Caco-2 (cell line): Measurements from ENCODE around the gene SERPINE3. TPM values are rescaled to one million over a fixed set of nuclear protein-coding genes. Genes with fewer than 3 reads are reported as not detected.

Source experiments
- BruUV-seq: library from RNA; stranded (reverse); fragments of 400-500 nt; replicated peaks from 2 replicates; lab custom pipeline; 2021; lab: Mats Ljungman, UMichigan
- CTCF ChIA-PET: fragments of 300-600 bp; sonication (Branson Sonifier 250); formaldehyde crosslinking; loops from one replicate; lab custom pipeline; 2022; ENCODE audit warnings: antibody characterized with exemption; lab: Charles Lee
- POLR2A ChIA-PET: fragments of 300-600 bp; sonication (Branson Sonifier 250); formaldehyde crosslinking; loops from one replicate; lab custom pipeline; 2022; ENCODE audit warnings: antibody characterized with exemption; lab: Charles Lee
- DNase-seq, 2 experiments: peaks; one replicate each; pipeline versions ENCODE4 v3.0.0 to v3.0.0-alpha.2; 2020 to 2022
- H3K27me3 ChIP-seq: replicated peaks from 2 replicates; pipeline ENCODE4 v1.6.0; 2011; ENCODE audit warnings: low read length; ENCODE audit not compliant: control insufficient read depth, insufficient read depth
- H3K36me3 ChIP-seq: 2 replicates; pipeline ENCODE4 v1.5.1; 2011; ENCODE audit warnings: low read length; ENCODE audit not compliant: control insufficient read depth, insufficient read depth
- H3K4me1 ChIP-seq: fragments of 250-450 bp; sonication (Bioruptor Pico); 2 replicates; pipeline ENCODE4 v1.5.1; 2020; ENCODE audit warnings: mild to moderate bottlenecking
- H3K4me3 ChIP-seq: 2 replicates; pipeline ENCODE4 v1.5.1; 2011; ENCODE audit warnings: low read depth, mild to moderate bottlenecking, control low read depth, low read length
- H3K9me3 ChIP-seq: fragments of 250-450 bp; sonication (Bioruptor Pico); 2 replicates; pipeline ENCODE4 v1.5.1; 2020; ENCODE audit warnings: mild to moderate bottlenecking, moderate library complexity
- H3K27ac Mint-ChIP-seq: one replicate; pipeline ENCODE4 v1.8.0; 2022; ENCODE audit warnings: mixed read lengths; ENCODE audit not compliant: unreplicated experiment
- H3K27me3 Mint-ChIP-seq: one replicate; pipeline ENCODE4 v1.8.0; 2022; ENCODE audit warnings: mixed read lengths; ENCODE audit not compliant: insufficient read depth, unreplicated experiment
- H3K36me3 Mint-ChIP-seq: one replicate; pipeline ENCODE4 v1.8.0; 2022; ENCODE audit warnings: mild to moderate bottlenecking, mixed read lengths; ENCODE audit not compliant: insufficient read depth, unreplicated experiment
- H3K4me1 Mint-ChIP-seq: one replicate; pipeline ENCODE4 v1.8.0; 2022; ENCODE audit warnings: low read depth, mixed read lengths; ENCODE audit not compliant: unreplicated experiment
- H3K4me3 Mint-ChIP-seq: one replicate; pipeline ENCODE4 v1.8.0; 2022; ENCODE audit warnings: mild to moderate bottlenecking, moderate library complexity, mixed read lengths; ENCODE audit not compliant: unreplicated experiment
- H3K9me3 Mint-ChIP-seq: one replicate; pipeline ENCODE4 v1.8.0; 2022; ENCODE audit warnings: mixed read lengths; ENCODE audit not compliant: unreplicated experiment
- intact Hi-C: fragments of 100-400 bp; cut with micrococcal nuclease; formaldehyde crosslinking; loops from one replicate; pipeline ENCODE4 v1.10.0; 2022; ENCODE audit not compliant: unreplicated experiment
- total RNA-seq: library from RNA; stranded (reverse); gene quantifications from 2 replicates; pipeline ENCODE4 v1.2.3, GENCODE V29; 2022
- TF ChIP-seq, protein P1 (sequence below), 2 experiments: fragments of 200-600 bp in 1 of 2; IDR thresholded peaks; 1 replicate in 1 of 2; 2 replicates in 1 of 2; pipeline versions ENCODE4 v1.5.1 to v1.8.0; 2011 to 2022; ENCODE audit warnings: antibody characterized with exemption in 1 of 2, control low read depth in 1 of 2, inconsistent platforms in 1 of 2, low read depth in 1 of 2, low read length in 1 of 2, mild to moderate bottlenecking in 1 of 2, moderate library complexity in 1 of 2; ENCODE audit not compliant: insufficient read depth in 1 of 2, severe bottlenecking in 1 of 2, unreplicated experiment in 1 of 2

The SERPINE3 gene
- total RNA-seq, 1 experiment from 2014 or later = not detected

- BruUV-seq = no TSS peak
- TF ChIP-seq, protein P1, sequence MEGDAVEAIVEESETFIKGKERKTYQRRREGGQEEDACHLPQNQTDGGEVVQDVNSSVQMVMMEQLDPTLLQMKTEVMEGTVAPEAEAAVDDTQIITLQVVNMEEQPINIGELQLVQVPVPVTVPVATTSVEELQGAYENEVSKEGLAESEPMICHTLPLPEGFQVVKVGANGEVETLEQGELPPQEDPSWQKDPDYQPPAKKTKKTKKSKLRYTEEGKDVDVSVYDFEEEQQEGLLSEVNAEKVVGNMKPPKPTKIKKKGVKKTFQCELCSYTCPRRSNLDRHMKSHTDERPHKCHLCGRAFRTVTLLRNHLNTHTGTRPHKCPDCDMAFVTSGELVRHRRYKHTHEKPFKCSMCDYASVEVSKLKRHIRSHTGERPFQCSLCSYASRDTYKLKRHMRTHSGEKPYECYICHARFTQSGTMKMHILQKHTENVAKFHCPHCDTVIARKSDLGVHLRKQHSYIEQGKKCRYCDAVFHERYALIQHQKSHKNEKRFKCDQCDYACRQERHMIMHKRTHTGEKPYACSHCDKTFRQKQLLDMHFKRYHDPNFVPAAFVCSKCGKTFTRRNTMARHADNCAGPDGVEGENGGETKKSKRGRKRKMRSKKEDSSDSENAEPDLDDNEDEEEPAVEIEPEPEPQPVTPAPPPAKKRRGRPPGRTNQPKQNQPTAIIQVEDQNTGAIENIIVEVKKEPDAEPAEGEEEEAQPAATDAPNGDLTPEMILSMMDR (IDR thresholded peaks at IDR 0.05; ENCODE audit: insufficient read depth in 1 of 2, low read depth in 1 of 2, low read length in 1 of 2, severe bottlenecking in 1 of 2, unreplicated experiment in 1 of 2) = no peak
- H3K27ac Mint-ChIP-seq = no peak overlapping the region
- H3K36me3 ChIP-seq = no peaks in the 10 kb centered on the region
- intact Hi-C loops = no loop called here
- H3K4me1 Mint-ChIP-seq = no peaks in the 10 kb centered on the region
- DNase-seq = no peak
- no peaks in the 10 kb centered on the region for H3K27me3 Mint-ChIP-seq
- no peaks in the 10 kb centered on the region for H3K27me3 ChIP-seq
- POLR2A ChIA-PET = interaction anchor here (0.6 kb wide), 1 partner anchor 8 kb away, joined by 4 read pairs; no protein-coding TSS in a partner anchor
- no peaks in the 10 kb centered on the region for H3K9me3 Mint-ChIP-seq
- H3K4me1 ChIP-seq = no peaks in the 10 kb centered on the region
- H3K4me3 ChIP-seq = no peak overlapping the region
- no peak overlapping the region for H3K4me3 Mint-ChIP-seq
- CTCF ChIA-PET = no interaction called here
- H3K9me3 ChIP-seq = no peaks in the 10 kb centered on the region
- no peaks in the 10 kb centered on the region for H3K36me3 Mint-ChIP-seq
Observed at GRCh38 chr13:51333421-51333820, 6.1 kb upstream of the SERPINE3 start.

DNA sequence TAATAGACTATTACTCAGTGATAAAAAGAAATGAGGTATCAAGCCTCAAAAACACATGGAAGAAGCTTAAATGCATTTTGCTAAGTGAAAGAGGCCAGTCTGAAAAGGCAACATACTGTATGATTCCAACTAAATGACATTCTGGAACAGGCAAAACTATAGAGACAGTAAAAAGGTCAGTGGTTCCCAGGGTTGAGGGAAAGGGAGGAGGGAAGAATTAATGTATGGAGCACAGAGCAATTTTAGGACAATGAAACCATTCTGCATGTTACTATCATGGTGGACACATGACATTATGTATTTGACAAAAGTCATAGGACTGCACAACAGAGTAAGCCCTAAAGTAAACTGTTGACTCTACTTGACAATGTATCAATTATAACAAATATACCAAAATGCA, 5.7 kb upstream of the SERPINE3 start:
- POLR2A ChIA-PET = interaction anchor here (0.6 kb wide), 1 partner anchor 8 kb away, joined by 4 read pairs; no protein-coding TSS in a partner anchor
- TF ChIP-seq, protein P1 (IDR thresholded peaks at IDR 0.05; ENCODE audit: insufficient read depth in 1 of 2, low read depth in 1 of 2, low read length in 1 of 2, severe bottlenecking in 1 of 2, unreplicated experiment in 1 of 2) = no peak
- no peaks in the 10 kb centered on the region for H3K36me3 Mint-ChIP-seq

GRCh38 chr13:51336746-51337145, 2.7 kb upstream of the SERPINE3 start:
- BruUV-seq = no TSS peak
- intact Hi-C loops = no loop called here
- TF ChIP-seq, protein P1 (IDR thresholded peaks at IDR 0.05; ENCODE audit: insufficient read depth in 1 of 2, low read depth in 1 of 2, low read length in 1 of 2, severe bottlenecking in 1 of 2, unreplicated experiment in 1 of 2) = no peak
- Mint-ChIP-seq H3K4me1 (no peaks in the 10 kb centered on the region), H3K36me3 (peaks cover 8% of the 10 kb centered on the region), H3K4me3 (no peak overlapping the region), H3K27ac (no peak overlapping the region), H3K9me3 (no peaks in the 10 kb centered on the region), H3K27me3 (no peaks in the 10 kb centered on the region)
- H3K4me1 ChIP-seq = no peaks in the 10 kb centered on the region
- DNase-seq = no peak
- H3K4me3 ChIP-seq = no peak overlapping the region
- no peaks in the 10 kb centered on the region for H3K9me3 ChIP-seq
- no peaks in the 10 kb centered on the region for H3K36me3 ChIP-seq
- POLR2A ChIA-PET = no interaction called here
- no peaks in the 10 kb centered on the region for H3K27me3 ChIP-seq
- CTCF ChIA-PET = no interaction called here

More for the DNA sequence above, 5.7 kb upstream of the SERPINE3 start:
- H3K27ac Mint-ChIP-seq = no peak overlapping the region
- Histone ChIP-seq H3K9me3 (no peaks in the 10 kb centered on the region), H3K36me3 (no peaks in the 10 kb centered on the region), H3K4me3 (no peak overlapping the region), H3K27me3 (no peaks in the 10 kb centered on the region), H3K4me1 (no peaks in the 10 kb centered on the region)
- H3K9me3 Mint-ChIP-seq = no peaks in the 10 kb centered on the region
- intact Hi-C loops = no loop called here
- no peaks in the 10 kb centered on the region for H3K4me1 Mint-ChIP-seq
- DNase-seq = no peak
- H3K4me3 Mint-ChIP-seq = no peak overlapping the region
- H3K27me3 Mint-ChIP-seq = no peaks in the 10 kb centered on the region
- no TSS peak for BruUV-seq
- CTCF ChIA-PET = no interaction called here
